ENCODE data around the gene VAMP5.

- no peak for TF ChIP-seq EZH2 (IDR thresholded peaks at IDR 0.05; ENCODE audit: low read depth, unreplicated experiment)
- TF ChIP-seq CTCF (conservative IDR thresholded peaks at IDR 0.05; ENCODE audit: low read depth in 2 of 2): no peak
- TF ChIP-seq EZH2phosphoT487 (IDR thresholded peaks at IDR 0.05; ENCODE audit: unreplicated experiment): no peak
- TF ChIP-seq ZNF331 (CRISPR knock-in tag; IDR thresholded peaks at IDR 0.05; ENCODE audit: low read depth): no peak
These were observed 6.7 kb downstream of the VAMP5 start for GRCh38 chr2:85590950-85591349.

Data from GM23338 (cell line).